ENCODE data around the gene DMKN.

- no peak for TF ChIP-seq CTCF (IDR thresholded peaks at IDR 0.05)
- TF ChIP-seq TCF7L2 (IDR thresholded peaks at IDR 0.05; ENCODE audit: low read depth, low read length): no peak
Observed at GRCh38 chr19:35458731-35459391, 54.6 kb downstream of the DMKN start.

All from Panc1 (cell line).